Left colon (tissue), 2 donors: ENCODE data around the gene SLC35F2. TPM values are rescaled to one million over a fixed set of nuclear protein-coding genes. Genes with fewer than 3 reads are reported as not detected.
"Not testable (repeated sequence)": the region's sequence is repeated elsewhere in the genome, so short reads cannot be mapped to it uniquely, and the experiment has no call there.

ENCODE experiments used
- ATAC-seq: fragments of 200-7000 bp; cut with Tn5 transposase; one replicate; pipeline ENCODE4 v1.9.1; 2020; ENCODE audit warnings: mild to moderate bottlenecking, moderate library complexity
- DNase-seq, 2 donors: peaks; one replicate each; pipeline ENCODE4 v3.0.0-alpha.2; 2020
- intact Hi-C, 2 donors: fragments of 100-400 bp; cut with DNase I in 1 of 2; cut with micrococcal nuclease in 1 of 2; formaldehyde crosslinking; loops; one replicate each; pipeline versions ENCODE4 v1.11.2 to v1.14.0; 2022; cut with DNase I, micrococcal nuclease
- total RNA-seq, 2 donors: library from RNA; stranded (reverse); fragmentation: NEBNext Ultra II Directional; extraction: Animal tissue kit (Norgen Biotek cat#: 25700); gene quantifications; one replicate each; pipeline ENCODE4 v1.2.1, GENCODE V29; 2021
- donor health status: DM: no; HTN: no; CAD: no.
- donor health status: DM: yes; HTN: yes; CAD: no.

Gene SLC35F2
- total RNA-seq, 2 donors from 2014 or later: 32.9 to 33.2 TPM

DNA sequence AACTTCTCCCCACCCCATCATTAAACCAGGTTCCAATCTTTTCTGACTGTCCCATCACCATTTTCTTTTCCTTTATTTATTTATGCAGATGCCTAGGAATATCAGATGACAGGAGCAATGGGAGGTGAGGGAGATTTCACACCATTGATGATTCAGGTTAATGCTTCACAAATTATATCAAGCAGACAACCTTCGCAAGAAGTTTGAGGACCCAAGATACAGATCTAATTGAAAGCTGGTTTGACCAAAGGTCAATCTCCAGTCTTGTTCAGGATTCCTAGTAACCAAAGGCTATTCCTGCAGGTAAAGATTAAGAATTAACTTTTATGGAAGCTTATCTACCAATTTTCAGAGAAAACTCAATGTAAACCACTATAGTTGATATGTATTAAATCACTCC, 54.4 kb downstream of the SLC35F2 start:
- no peak for DNase-seq
- intact Hi-C loops: no loop called here

GRCh38 chr11:107801641-107802040, 56.9 kb downstream of the SLC35F2 start:
- no peak for ATAC-seq
- DNase-seq: no peak
- intact Hi-C loops: no loop called here

More for the DNA sequence above, 54.4 kb downstream of the SLC35F2 start:
- peak; percentile 90 for ATAC-seq

- DNase-seq (peak; percentile 28 to 77), ATAC-seq (peak; percentile 48)
- intact Hi-C loops: no loop called here
These were observed 59.2 kb downstream of the SLC35F2 start for GRCh38 chr11:107799218-107799859.

- no peak for DNase-seq
- intact Hi-C loops: no loop called here
- no peak for ATAC-seq
These were observed 66.5 kb downstream of the SLC35F2 start for GRCh38 chr11:107792049-107792443.

GRCh38 chr11:107791343-107792048, 67.1 kb downstream of the SLC35F2 start:
- DNase-seq (no peak), ATAC-seq (no peak)
- intact Hi-C loops: no loop called here

DNA sequence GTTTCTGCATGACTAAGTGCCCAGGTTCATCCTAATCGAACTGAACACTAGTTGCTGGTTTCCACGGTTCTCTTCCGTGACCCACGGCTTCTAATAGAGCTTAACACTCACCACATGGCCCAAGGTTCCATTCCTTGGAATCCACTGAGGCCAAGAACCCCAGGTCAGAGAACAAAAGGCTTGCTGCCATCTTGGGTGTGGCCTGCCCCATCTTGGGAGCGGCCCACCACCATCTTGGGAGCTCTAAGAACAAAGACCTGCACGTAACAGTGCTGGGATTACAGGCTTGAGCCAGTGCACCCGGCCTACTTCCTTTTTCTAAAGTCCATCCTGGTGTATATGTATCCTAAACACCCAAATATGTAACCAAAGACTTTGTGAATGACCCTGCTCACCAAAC, 68.8 kb downstream of the SLC35F2 start:
- ATAC-seq: no peak
- intact Hi-C loops: no loop called here
- no peak for DNase-seq

- ATAC-seq (no peak), DNase-seq (no peak)
- intact Hi-C loops: no loop called here
These were observed 70.9 kb downstream of the SLC35F2 start for GRCh38 chr11:107787733-107788132.

- DNase-seq (no peak), ATAC-seq (no peak)
- intact Hi-C loops: no loop called here
These were observed 73.2 kb downstream of the SLC35F2 start for GRCh38 chr11:107785401-107785800.

DNA sequence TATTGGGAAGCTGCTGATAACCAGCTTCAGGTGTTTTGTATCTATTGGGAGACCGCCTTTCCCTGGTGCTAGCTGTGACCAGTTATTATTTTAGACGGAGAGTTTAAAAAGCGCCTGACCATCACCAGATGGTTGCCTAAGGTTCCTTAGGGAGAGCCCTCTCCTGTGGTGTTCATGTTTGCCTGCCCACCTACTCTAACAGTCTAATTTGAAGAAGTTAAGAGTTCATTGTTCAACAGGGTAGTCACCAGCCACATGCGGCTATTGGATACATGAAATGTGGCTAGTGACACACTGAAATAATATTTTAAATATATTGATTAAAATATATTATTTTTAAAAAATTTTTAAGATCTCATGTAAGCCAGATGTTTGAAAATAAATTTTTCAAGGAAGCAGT, 75.5 kb downstream of the SLC35F2 start:
- intact Hi-C loops: no loop called here
- DNase-seq (no peak), ATAC-seq (no peak)

- DNase-seq: no peak
- ATAC-seq: no peak
- intact Hi-C loops: no loop called here
These were observed 77.8 kb downstream of the SLC35F2 start for GRCh38 chr11:107780775-107781174.

DNA sequence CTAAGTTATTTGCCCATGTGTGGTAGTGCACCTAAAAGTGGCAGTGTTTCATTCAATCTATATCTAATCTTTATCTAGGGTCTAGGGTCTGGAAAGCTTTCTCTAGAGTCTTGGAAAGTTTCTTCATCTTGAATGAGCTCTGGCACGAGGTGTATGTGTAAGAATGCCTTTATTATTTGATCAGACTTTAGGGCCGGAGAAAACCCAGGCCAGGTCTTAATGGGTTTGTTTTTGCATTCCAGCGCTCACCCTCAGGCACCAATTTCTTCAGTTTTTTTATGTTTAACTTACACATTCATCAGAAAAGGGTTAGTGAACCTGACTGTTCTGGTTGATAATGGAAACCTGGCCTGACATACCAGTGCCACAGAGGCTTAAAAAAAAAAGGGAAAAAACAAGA, 78.5 kb downstream of the SLC35F2 start:
- no peak for ATAC-seq
- intact Hi-C loops: no loop called here
- DNase-seq: no peak

GRCh38 chr11:107778839-107779517, 79.6 kb downstream of the SLC35F2 start:
- intact Hi-C loops: no loop called here
- ATAC-seq (no peak), DNase-seq (no peak)

GRCh38 chr11:107777110-107777509, 81.5 kb downstream of the SLC35F2 start:
- intact Hi-C loops: no loop called here
- no peak for DNase-seq
- ATAC-seq: no peak

DNA sequence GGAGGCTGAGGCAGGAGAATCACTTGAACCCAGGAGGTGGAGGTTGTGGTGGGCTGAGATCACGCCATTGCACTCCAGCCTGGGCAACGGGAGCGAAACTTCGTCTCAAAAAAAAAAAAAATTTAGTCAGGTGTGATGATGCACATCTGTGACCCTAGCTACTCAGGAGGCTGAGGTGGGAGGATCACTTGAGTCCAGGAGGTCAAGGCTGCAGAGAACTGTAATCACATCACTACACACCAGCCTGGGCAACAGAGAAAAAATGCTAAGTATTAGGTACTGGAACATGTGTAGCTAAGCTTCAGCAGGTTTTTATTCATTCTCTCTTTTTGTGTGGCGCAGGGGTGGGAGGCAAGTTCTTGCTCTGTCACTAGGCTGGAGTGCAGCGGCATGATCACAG, 82.5 kb downstream of the SLC35F2 start:
- intact Hi-C loops: no loop called here
- ATAC-seq (no peak), DNase-seq (no peak)

DNA sequence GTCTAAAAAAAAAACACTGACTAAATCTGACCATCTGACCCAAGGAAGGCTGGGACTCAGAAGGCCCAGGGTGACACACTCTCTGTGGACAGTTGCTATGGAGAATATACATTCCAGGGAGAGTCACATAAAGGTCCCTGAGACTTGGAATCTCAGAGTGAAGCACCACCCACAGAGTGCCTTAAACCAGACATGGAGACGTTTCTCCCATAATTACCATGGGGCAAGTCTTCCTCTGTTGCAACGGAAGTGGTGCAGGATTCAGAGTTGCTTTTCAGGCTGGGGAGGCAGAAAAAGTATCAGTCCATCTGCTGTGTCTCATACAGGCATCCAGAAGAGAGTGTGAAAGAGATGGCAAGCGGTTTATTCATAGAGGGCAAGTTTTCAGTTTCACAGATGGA, 88.0 kb downstream of the SLC35F2 start:
- DNase-seq (no peak), ATAC-seq (no peak)
- intact Hi-C loops: no loop called here

DNA sequence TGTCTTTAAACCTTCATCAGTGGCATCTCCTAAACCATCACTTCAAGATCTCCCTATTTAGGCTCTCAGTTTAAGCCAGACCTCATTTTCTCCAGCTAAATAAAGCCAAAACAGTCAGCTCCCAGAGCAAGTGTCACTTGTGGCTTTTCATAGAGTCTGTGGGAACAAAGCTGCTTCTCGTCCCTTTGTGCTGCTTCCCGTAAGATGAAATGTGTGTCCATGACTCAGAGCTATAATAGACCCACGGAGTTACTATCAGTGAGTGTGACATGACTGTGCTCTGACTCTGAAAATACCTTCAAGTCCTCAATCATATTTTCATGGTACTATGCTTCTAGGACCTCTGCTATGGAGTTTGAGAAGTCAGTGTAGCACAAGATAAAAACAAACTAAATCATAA, 89.4 kb downstream of the SLC35F2 start:
- ATAC-seq (no peak), DNase-seq (no peak)
- intact Hi-C loops: no loop called here

- ATAC-seq (peak; percentile 75), DNase-seq (peak; percentile 31 to 41)
- intact Hi-C loops: not testable (repeated sequence)
These were observed 99.8 kb downstream of the SLC35F2 start for GRCh38 chr11:107758719-107759355.

- intact Hi-C loops: no loop called here
- ATAC-seq: no peak
- no peak for DNase-seq
These were observed 100.9 kb downstream of the SLC35F2 start for GRCh38 chr11:107757661-107758060.

GRCh38 chr11:107756553-107756952, 102.0 kb downstream of the SLC35F2 start:
- DNase-seq: no peak
- intact Hi-C loops: no loop called here
- ATAC-seq: no peak
